Measurements from ENCODE around the gene BPIFA3. TPM values are rescaled to one million over a fixed set of nuclear protein-coding genes. Genes with fewer than 3 reads are reported as not detected.

BPIFA3 gene
- total and polyA plus RNA-seq, 2 of the 13 experiments (the other 11 are each of a cell fraction or from before 2014, with no cell fraction given) = not detected

DNA sequence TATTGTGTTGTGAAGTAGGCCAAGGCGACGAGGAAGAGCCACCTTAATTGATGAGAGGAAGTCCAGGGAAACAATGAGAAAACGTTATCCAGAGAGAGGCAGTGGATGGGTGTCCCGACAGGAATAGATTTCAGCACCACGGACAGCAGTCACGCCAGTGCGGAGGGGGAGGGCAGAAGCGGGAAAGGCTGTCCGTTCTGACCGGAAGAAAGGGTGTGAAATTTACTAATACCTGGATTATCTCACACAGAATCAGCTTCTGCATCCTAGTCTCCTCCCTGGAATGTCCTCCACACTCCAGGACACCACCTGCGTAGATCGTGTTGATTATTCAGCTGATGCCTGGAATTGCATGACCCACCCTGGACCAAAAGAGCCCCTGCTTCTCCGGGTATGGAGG lies 7.4 kb upstream of the BPIFA3 start (continued):
- TF ChIP-seq, protein P1, sequence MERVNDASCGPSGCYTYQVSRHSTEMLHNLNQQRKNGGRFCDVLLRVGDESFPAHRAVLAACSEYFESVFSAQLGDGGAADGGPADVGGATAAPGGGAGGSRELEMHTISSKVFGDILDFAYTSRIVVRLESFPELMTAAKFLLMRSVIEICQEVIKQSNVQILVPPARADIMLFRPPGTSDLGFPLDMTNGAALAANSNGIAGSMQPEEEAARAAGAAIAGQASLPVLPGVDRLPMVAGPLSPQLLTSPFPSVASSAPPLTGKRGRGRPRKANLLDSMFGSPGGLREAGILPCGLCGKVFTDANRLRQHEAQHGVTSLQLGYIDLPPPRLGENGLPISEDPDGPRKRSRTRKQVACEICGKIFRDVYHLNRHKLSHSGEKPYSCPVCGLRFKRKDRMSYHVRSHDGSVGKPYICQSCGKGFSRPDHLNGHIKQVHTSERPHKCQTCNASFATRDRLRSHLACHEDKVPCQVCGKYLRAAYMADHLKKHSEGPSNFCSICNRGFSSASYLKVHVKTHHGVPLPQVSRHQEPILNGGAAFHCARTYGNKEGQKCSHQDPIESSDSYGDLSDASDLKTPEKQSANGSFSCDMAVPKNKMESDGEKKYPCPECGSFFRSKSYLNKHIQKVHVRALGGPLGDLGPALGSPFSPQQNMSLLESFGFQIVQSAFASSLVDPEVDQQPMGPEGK (CRISPR knock-in tag; IDR thresholded peaks at IDR 0.05) = peak; percentile 87
- TF ChIP-seq ZNF552 (CRISPR knock-in tag; IDR thresholded peaks at IDR 0.05; ENCODE audit: borderline replicate concordance) (peak; percentile 74; the same call in 1 of the 2 replicates), SCMH1 (CRISPR knock-in tag; IDR thresholded peaks at IDR 0.05; ENCODE audit: borderline replicate concordance) (no peak), DNMT3B (CRISPR knock-in tag; conservative IDR thresholded peaks at IDR 0.05) (peak; percentile 100), ZBTB3 (CRISPR knock-in tag; IDR thresholded peaks at IDR 0.05; ENCODE audit: borderline replicate concordance, low read depth) (peak; percentile 76; the same call in 1 of the 2 replicates), ZNF883 (CRISPR knock-in tag; IDR thresholded peaks at IDR 0.05; ENCODE audit: not compliant biosample characterization) (peak; percentile 90), ZNF775 (CRISPR knock-in tag; IDR thresholded peaks at IDR 0.05; ENCODE audit: borderline replicate concordance) (peak; percentile 89), ATF1 (CRISPR knock-in tag; IDR thresholded peaks at IDR 0.05) (no peak), ZNF260 (CRISPR knock-in tag; IDR thresholded peaks at IDR 0.05; ENCODE audit: borderline replicate concordance, low read depth) (no peak), MIER2 (CRISPR knock-in tag; IDR thresholded peaks at IDR 0.05) (peak; percentile 100), TCF7L2 (IDR thresholded peaks at IDR 0.05; ENCODE audit: low read depth, low read length) (no peak), ZBTB21 (CRISPR knock-in tag; IDR thresholded peaks at IDR 0.05) (peak; percentile 82; the same call in 1 of the 2 replicates), ZFP90 (CRISPR knock-in tag; IDR thresholded peaks at IDR 0.05; ENCODE audit: borderline replicate concordance) (peak; percentile 89), STAT5B (CRISPR knock-in tag; IDR thresholded peaks at IDR 0.05) (peak; percentile 99), RNF2 (conservative IDR thresholded peaks at IDR 0.05; ENCODE audit: low read depth) (no peak), PCBP1 (IDR thresholded peaks at IDR 0.05; ENCODE audit: borderline replicate concordance, low read depth, low read length) (no peak), NBN (conservative IDR thresholded peaks at IDR 0.05) (no peak), JDP2 (CRISPR knock-in tag; IDR thresholded peaks at IDR 0.05; ENCODE audit: borderline replicate concordance) (peak; percentile 96; the same call in 1 of the 2 replicates), ATF7-NPFF (CRISPR knock-in tag; IDR thresholded peaks at IDR 0.05; ENCODE audit: low read depth) (peak; percentile 96)
- TF ChIP-seq, protein P2, sequence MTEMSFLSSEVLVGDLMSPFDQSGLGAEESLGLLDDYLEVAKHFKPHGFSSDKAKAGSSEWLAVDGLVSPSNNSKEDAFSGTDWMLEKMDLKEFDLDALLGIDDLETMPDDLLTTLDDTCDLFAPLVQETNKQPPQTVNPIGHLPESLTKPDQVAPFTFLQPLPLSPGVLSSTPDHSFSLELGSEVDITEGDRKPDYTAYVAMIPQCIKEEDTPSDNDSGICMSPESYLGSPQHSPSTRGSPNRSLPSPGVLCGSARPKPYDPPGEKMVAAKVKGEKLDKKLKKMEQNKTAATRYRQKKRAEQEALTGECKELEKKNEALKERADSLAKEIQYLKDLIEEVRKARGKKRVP (CRISPR knock-in tag; IDR thresholded peaks at IDR 0.05) = peak in 1 of 2 experiments; percentile 88; a peak in 2 of 4 replicates
- TF ChIP-seq, protein P3, sequence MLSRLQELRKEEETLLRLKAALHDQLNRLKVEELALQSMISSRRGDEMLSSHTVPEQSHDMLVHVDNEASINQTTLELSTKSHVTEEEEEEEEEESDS (CRISPR knock-in tag; IDR thresholded peaks at IDR 0.05; ENCODE audit: borderline replicate concordance) = peak; percentile 97
- TF ChIP-seq, protein P4, sequence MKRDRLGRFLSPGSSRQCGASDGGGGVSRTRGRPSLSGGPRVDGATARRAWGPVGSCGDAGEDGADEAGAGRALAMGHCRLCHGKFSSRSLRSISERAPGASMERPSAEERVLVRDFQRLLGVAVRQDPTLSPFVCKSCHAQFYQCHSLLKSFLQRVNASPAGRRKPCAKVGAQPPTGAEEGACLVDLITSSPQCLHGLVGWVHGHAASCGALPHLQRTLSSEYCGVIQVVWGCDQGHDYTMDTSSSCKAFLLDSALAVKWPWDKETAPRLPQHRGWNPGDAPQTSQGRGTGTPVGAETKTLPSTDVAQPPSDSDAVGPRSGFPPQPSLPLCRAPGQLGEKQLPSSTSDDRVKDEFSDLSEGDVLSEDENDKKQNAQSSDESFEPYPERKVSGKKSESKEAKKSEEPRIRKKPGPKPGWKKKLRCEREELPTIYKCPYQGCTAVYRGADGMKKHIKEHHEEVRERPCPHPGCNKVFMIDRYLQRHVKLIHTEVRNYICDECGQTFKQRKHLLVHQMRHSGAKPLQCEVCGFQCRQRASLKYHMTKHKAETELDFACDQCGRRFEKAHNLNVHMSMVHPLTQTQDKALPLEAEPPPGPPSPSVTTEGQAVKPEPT (CRISPR knock-in tag; IDR thresholded peaks at IDR 0.05; ENCODE audit: low read depth) = peak; percentile 93; the same call in 1 of the 2 replicates
- TF ChIP-seq, protein P5, sequence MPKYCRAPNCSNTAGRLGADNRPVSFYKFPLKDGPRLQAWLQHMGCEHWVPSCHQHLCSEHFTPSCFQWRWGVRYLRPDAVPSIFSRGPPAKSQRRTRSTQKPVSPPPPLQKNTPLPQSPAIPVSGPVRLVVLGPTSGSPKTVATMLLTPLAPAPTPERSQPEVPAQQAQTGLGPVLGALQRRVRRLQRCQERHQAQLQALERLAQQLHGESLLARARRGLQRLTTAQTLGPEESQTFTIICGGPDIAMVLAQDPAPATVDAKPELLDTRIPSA (CRISPR knock-in tag; IDR thresholded peaks at IDR 0.05; ENCODE audit: borderline replicate concordance) = no peak
- TF ChIP-seq, protein P6, sequence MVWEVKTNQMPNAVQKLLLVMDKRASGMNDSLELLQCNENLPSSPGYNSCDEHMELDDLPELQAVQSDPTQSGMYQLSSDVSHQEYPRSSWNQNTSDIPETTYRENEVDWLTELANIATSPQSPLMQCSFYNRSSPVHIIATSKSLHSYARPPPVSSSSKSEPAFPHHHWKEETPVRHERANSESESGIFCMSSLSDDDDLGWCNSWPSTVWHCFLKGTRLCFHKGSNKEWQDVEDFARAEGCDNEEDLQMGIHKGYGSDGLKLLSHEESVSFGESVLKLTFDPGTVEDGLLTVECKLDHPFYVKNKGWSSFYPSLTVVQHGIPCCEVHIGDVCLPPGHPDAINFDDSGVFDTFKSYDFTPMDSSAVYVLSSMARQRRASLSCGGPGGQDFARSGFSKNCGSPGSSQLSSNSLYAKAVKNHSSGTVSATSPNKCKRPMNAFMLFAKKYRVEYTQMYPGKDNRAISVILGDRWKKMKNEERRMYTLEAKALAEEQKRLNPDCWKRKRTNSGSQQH (CRISPR knock-in tag; IDR thresholded peaks at IDR 0.05; ENCODE audit: low read depth) = peak; percentile 98

All from HepG2 (cell line).